OCI-LY3 (cell line): ENCODE measurements around the gene BNC2.

ENCODE experiments used
- EZH2phosphoT487 ChIP-seq: fragments of 200-600 bp; shearing (Covaris generic); IDR thresholded peaks from 2 replicates; pipeline ENCODE4 v1.6.1; 2018; ENCODE audit warnings: antibody characterized with exemption, mixed run types, low read depth
- TF ChIP-seq, protein P1 (sequence below): fragments of 200-600, 300-600 bp; sonication (generic); IDR thresholded peaks from 2 replicates; pipeline ENCODE4 v1.5.1; 2014; ENCODE audit warnings: antibody characterized with exemption, low read length, low read depth

DNA sequence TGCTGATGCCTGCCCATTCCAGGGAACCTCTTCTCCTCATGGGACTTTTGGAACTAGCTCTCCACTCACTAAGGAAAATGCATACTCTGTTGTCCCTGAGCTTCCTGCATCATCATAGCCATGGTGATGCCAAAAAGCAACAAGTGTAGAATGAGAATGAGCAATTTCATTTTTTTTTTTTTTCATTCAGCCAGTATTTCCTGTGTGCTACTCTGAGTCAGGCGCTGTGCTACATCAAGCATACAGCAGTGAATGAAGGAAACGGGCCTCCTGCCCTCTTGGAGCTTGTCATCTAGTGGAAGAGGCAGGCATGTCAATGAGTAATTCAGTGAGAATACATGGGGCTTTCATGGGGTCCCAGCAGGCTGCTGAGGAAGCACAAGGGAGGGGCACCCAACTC lies 483.1 kb downstream of the BNC2 start:
- TF ChIP-seq, protein P1, sequence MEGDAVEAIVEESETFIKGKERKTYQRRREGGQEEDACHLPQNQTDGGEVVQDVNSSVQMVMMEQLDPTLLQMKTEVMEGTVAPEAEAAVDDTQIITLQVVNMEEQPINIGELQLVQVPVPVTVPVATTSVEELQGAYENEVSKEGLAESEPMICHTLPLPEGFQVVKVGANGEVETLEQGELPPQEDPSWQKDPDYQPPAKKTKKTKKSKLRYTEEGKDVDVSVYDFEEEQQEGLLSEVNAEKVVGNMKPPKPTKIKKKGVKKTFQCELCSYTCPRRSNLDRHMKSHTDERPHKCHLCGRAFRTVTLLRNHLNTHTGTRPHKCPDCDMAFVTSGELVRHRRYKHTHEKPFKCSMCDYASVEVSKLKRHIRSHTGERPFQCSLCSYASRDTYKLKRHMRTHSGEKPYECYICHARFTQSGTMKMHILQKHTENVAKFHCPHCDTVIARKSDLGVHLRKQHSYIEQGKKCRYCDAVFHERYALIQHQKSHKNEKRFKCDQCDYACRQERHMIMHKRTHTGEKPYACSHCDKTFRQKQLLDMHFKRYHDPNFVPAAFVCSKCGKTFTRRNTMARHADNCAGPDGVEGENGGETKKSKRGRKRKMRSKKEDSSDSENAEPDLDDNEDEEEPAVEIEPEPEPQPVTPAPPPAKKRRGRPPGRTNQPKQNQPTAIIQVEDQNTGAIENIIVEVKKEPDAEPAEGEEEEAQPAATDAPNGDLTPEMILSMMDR: no peak
- TF ChIP-seq EZH2phosphoT487: no peak
